GM13976 (cell line): ENCODE data around the gene AFDN.

ENCODE experiments used
- DNase-seq: peaks from one replicate; pipeline ENCODE4 v3.0.0; 2012; ENCODE audit warnings: low spot score
- in situ Hi-C: fragments of 300-500 bp; cut with MboI; formaldehyde crosslinking; loops from one replicate; pipeline ENCODE4 v1.12.0; 2022; ENCODE audit warnings: low sequenced_read_pairs, mixed read lengths, inconsistent platforms; ENCODE audit not compliant: unreplicated experiment
- TF ChIP-seq, protein P1 (sequence below): IDR thresholded peaks from 2 replicates; pipeline ENCODE4 v1.5.1; 2012; ENCODE audit warnings: borderline replicate concordance, mild to moderate bottlenecking; ENCODE audit not compliant: insufficient read depth; ENCODE audit errors: extremely low read depth, missing control alignments, control extremely low read depth

Gene AFDN

DNA sequence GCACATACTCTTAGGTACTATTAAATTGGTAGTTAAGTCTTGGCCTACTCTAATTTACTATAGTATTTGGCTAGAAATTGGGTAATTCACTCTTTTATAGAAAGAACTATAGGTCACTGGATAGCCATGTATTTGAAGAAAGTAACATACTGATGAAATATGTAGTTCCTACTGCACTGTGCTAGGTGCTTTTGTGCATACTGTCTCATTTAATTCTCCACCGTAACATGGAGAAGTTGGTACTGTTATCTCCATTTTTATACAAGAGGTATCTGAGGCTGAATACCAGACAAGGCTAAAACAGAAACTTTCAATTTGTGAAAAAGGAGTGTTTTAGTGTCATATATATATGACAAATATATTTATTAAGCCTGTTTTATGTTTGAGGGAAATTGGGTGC is 29.8 kb downstream of the AFDN start:
- in situ Hi-C loops, result no loop called here
- no peak for DNase-seq
- TF ChIP-seq, protein P1, sequence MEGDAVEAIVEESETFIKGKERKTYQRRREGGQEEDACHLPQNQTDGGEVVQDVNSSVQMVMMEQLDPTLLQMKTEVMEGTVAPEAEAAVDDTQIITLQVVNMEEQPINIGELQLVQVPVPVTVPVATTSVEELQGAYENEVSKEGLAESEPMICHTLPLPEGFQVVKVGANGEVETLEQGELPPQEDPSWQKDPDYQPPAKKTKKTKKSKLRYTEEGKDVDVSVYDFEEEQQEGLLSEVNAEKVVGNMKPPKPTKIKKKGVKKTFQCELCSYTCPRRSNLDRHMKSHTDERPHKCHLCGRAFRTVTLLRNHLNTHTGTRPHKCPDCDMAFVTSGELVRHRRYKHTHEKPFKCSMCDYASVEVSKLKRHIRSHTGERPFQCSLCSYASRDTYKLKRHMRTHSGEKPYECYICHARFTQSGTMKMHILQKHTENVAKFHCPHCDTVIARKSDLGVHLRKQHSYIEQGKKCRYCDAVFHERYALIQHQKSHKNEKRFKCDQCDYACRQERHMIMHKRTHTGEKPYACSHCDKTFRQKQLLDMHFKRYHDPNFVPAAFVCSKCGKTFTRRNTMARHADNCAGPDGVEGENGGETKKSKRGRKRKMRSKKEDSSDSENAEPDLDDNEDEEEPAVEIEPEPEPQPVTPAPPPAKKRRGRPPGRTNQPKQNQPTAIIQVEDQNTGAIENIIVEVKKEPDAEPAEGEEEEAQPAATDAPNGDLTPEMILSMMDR, result no peak

DNA sequence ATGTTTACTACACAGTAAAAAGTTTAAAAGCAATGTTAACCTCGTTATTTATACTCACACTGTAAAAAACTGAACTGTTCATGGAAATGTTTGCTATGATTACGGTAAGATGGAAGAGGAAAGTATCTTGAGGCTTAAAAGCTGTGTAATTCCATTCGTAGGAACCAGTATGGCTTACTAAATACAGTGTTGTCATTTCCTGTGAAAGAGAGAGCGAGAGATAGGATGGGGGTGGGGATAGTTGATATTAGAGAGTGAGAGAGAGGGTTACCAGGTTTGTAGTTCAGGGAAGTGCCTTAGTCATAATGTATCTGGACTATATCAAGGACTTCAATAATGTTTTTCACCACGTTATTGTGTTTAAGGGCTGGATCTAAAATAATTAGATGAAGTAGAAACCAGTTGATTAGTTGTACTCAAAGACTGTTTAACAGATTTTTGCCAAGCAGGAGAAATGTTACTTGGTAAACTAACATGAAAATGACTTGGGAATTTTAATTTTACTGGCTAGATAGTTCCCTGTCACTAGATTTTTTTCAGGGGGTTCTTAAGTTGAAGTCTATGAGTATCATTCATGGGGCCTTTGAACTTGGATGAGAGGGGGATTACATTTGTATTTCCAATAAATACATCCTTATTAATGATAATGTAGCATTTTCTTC is 30.4 kb downstream of the AFDN start:
- TF ChIP-seq, protein P1, result no peak
- no peak for DNase-seq
- in situ Hi-C loops, result no loop called here

DNA sequence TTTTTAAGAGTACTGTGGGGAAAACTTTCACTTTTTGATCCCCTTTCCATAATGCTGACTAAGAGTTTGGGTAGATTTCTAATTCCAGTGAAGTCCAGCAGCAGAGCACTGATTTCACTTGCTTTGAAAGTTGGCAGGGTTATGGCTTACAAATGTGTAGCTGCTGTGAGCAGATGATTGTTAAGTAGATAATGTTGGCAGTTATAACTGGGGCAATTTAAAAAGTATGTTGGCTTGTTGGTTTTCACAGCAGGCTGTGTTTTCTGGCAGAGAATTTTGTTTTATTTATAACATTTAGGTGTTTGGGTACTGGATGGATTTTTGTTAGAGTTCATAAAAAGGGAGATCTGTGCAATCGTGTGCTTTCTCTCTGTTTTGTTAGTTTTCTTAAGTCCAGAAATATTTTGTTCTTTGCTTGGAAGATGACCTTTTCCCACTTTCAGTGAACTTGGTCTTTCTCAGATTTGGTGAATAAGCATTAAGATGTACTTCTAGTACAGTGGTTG is 31.4 kb downstream of the AFDN start:
- no peak for DNase-seq
- in situ Hi-C loops, result no loop called here
- TF ChIP-seq, protein P1, result no peak

DNA sequence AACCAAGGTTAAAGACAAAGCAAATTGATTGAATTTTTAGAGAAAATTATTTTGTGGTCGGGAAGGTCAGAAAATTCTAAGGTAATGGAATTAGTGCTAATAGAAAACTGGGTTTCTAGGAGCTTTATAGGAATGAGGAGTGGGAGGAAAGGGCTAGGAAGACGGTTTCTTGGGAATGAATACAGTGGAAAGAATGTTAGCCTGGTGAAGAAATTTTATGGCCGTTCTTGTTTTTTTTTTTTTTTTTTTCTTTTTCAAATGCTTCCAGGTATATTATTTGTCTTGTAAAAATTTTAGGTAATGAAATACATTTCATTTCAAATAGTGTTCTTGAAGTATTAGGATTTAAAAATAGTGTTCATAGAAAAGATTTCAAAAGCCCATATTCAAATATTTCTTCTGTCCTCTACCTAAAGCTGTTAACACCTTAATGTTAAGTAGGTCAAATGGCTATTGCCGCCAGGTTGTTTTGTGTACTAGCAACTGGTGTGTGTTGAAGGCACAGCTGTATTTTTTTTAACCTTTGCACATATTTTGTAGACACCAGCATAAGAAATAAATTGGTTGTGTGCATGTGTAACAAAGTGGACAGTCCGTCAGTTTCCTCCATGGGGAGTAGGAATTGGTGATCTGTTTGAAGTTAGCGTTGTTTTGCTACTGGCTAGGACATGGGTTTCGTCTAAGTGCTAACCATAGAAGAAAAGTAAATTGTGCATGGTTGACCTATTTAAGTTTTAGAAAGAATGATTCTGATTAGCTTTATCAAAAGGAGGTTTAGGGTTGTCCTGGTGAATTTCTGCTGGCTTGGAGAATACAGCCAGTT is 32.3 kb downstream of the AFDN start:
- TF ChIP-seq, protein P1, result no peak
- no peak for DNase-seq
- in situ Hi-C loops, result no loop called here

DNA sequence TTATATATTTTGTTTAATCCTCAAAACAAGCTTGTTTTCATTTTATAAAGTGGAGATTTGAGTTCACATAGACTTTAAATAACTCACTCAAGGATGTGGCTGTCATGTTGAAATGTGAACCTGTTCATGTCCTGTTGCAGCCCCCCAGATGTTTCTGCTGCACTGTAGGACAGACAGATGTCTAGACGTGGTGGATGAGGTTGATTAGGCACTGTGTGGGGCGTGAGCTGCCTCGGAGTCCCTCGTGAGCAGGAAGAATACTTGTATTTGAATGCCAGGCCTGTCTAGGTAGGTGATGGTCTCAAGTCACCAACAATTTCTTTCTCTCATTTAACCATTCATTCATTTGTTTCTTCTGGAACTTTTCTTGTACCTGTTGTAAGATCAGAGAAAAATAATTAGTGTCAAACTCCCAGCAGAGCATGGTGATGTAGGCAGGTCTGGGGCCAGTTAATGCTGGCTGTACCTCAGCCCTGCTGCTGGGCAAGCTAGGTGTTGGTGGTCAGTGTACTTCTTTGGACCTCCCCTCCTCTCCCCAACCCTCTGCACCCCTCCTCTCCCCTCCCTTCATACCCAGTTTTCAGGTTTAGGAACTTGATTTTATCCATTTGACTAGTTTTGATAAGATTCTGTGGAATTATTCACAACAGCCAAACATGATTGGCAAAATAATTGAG is 34.0 kb downstream of the AFDN start:
- DNase-seq, result no peak
- TF ChIP-seq, protein P1, result no peak
- in situ Hi-C loops, result no loop called here

DNA sequence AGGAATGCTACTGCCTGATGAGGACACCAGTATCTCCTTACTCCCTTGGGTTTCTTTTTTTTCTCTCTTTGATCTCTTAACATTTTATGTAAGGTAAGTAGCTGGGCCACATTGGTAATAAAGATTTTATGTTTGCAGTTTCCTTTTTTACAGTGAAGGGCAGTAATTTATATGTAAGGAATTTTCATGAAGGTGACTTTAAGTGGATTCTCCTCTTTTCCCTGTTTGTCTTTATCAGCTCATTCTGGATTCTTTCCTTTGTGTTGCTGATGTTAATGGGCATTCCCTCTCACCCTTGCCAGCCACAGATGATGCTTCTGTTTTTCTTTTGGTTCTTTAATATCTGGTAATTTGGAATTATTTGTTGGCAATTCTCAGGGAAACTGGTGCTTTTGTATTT is 34.7 kb downstream of the AFDN start:
- TF ChIP-seq, protein P1, result no peak
- DNase-seq, result no peak
- in situ Hi-C loops, result no loop called here
